NCI-H774 (cell line): ENCODE data around the gene OSBPL1A.
A peak's percentile ranks its signal among the peaks of the same experiment; 100 is the strongest.
"Not testable (repeated sequence)": the region's sequence is repeated elsewhere in the genome, so short reads cannot be mapped to it uniquely, and the experiment has no call there.

Experiments used
- DNase-seq: peaks from one replicate; lab custom pipeline; 2025; lab: John Stamatoyannopoulos, UW

OSBPL1A gene

GRCh38 chr18:24397131-24397693 lies 412 bp downstream of the OSBPL1A start:
- peak; percentile 58 for DNase-seq

DNA sequence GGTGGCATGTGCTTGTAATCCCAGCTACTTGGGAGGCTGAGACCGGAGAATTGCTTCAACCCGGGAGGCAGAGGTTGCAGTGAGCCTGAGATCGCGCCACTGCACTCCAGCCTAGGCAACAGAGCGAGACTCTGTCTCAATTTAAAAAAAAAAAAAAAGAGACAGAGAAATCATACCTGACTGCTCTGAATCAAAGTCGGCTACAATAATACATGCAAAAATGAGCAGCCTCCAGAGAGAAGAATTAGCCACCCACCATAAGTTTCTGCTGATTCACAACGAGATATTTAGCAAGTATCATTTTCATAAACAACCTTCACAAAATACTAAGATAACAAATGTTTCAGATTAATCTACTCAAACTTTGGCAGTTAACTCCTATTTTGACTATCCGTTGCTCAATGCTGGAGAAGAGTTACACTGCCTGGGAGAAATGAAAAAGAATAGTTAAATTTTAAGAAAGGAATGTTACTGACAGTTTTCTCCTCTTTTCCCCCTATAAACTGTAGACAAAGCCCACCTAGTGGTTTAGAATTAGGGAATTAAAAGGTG lies 1.5 kb downstream of the OSBPL1A start:
- DNase-seq: no peak

GRCh38 chr18:24395049-24395795 lies 2.4 kb downstream of the OSBPL1A start:
- DNase-seq: no peak

DNA sequence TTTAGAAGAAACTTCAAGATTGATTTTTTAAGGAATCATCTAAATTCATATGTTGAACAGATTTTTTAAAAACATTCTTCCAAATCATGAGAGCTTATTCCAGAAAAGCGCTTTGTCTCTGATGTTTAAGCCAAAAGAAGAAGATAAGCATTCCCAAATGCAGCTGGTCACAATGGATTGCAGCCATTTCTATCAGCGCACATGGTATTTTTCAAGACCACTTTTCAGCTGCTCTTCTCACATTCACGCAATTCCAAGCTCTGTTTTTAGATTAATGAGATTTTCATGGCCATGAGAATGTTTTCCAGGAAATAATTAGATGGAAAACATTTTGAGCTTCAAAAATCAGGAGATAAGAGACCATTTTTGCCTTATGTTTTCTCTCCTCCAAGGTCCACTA lies 8.7 kb downstream of the OSBPL1A start:
- DNase-seq: no peak

DNA sequence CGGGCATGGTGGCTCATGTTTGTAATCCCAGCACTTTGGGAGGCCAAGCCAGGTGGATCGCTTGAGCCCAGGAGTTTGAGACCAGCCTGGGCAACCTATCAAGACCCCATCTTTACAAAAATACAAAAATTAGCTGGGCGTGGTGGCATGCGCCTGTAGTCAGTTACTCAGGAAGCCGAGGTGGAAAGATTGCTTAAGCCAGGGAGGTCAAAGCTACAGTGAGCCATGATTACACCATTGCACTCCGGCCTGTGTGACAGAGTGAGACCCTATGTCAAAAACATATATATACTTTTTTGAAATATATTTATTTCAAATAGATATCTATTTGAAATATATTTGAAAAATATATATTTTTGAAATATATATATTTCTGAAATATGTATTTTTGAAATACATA lies 10.9 kb downstream of the OSBPL1A start:
- DNase-seq: no peak

DNA sequence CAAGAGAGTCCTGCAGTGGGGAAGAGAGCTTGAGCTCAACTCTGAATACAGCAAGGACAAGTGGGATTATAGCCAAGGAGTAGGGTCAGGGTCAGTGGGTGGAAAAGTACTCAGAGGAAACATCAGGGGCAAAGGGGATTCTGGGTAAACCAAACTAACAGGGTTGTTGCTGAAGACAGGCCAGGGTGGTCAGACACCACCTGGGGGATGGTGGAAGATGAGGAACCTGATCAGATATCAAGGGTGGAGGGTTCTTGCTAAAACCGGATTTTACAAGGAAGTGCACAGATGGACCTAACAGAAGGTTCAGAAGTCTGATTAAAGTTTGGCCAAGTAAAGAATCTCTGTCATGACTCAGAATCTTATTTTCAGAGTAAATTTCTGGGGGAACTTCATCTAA lies 16.5 kb downstream of the OSBPL1A start:
- no peak for DNase-seq

- no peak for DNase-seq
These were observed 17.4 kb downstream of the OSBPL1A start for GRCh38 chr18:24380163-24380747.

GRCh38 chr18:24378598-24378997 lies 19.0 kb downstream of the OSBPL1A start:
- no peak for DNase-seq

DNA sequence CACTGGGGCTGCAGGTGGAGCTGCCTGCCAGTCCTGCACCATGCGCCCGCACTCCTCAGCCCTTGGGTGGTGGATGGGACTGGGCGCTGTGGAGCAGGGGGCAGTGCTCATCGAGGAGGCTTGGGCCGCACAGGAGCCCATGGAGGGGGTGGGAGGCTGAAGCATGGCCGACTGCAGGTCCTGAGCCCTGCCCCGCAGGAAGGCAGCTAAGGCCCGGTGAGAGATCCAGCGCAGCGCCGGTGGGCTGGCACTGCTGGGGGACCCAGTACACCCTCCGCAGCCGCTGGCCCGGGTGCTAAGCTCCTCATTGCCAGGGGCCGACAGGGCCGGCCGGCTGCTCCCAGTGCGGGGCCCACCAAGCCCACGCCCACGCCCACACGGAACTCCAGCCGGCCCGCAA lies 21.1 kb downstream of the OSBPL1A start:
- not testable (repeated sequence) for DNase-seq

GRCh38 chr18:24373328-24373727 lies 24.3 kb downstream of the OSBPL1A start:
- no peak for DNase-seq

DNA sequence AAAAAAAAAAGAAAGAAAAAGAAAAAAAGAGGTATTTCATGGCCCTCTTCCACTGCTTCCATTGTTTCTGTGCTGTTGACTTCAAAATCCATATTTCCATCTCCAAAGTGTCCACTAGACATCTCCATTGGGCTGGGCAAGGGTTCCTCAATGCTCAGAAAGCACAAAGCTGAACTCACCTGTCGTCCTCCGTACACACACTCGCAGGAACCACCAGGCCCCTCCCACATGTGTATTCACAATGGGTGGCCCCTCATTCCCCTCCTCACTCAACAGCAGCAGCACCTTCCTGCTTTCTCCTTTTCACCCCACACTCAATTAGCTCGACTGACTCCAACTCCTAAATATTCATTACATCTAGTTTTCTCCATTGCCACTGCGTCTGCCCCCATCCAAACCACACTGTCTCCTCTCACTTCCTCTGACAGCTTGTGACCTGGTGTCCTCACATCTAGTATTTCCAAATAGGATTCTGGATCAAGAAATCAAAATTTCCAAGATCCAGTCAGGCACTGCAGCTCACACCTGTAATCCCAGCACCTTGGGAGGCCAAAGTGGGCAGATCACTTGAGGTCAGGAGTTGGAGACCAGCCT lies 25.2 kb downstream of the OSBPL1A start:
- DNase-seq: no peak

GRCh38 chr18:24370120-24370519 lies 27.5 kb downstream of the OSBPL1A start:
- no peak for DNase-seq

- DNase-seq: no peak
These were observed 28.2 kb downstream of the OSBPL1A start for GRCh38 chr18:24369426-24369825.

- no peak for DNase-seq
These were observed 28.9 kb downstream of the OSBPL1A start for GRCh38 chr18:24368749-24369148.

DNA sequence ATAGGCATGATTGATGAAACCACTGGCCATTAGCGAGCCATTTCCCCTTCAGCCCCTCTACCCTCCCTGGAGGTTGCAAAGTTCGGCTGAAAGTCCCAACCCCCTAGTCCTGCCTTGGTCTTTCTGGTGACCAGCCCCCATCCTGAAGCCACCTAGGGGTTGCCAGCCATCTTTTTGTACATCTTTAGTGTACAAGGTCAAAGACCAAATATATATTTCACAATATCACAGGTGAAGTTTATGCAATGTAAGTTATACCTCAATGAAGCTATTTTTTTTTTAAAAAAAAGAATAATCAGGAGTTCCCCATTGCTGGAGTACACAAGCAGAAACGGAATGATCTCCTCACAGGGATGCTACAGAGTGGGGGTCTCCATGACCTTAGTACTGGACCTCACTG lies 31.3 kb downstream of the OSBPL1A start:
- no peak for DNase-seq

GRCh38 chr18:24364177-24364576 lies 33.4 kb downstream of the OSBPL1A start:
- no peak for DNase-seq

DNA sequence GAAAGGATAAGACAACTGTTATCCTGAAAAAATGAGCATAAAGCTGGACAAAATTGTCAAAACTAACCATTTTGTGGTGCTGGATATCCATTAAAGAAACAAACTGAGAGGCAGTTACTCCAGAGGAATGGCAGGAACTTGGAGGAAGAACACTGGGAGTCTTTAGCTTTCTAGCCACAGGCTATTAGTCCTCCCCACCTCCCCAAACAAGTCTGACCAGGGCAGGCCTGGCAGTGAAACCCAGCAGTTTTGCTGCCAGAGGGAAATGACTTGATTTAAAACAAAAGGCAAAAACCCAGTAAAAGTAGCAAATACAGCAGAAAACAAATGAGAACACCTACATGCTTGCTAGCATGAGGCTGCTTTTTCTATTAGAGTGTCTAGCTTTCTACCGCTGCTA lies 34.9 kb downstream of the OSBPL1A start:
- no peak for DNase-seq

GRCh38 chr18:24359787-24360530 lies 37.7 kb downstream of the OSBPL1A start:
- DNase-seq: peak; percentile 57

DNA sequence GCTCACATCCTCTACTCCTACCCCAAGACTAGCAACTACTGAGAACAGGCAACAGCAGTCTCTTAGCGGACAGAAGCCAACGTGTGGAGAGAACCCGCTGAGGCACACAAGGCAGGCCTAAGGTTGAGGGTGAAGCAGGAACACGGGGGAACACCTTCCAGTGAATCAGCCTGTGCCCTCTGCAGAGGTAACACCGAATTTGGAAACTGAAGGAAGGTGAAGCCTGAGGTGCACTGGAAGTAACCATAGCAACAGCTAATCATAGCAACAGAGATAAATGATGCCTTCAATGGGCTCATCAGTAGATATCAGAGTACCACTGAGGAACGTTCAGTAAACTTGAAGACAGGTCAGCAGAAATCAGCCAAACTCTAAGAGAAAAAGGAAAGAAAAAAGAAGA lies 43.3 kb downstream of the OSBPL1A start:
- no peak for DNase-seq

- DNase-seq: no peak
These were observed 51.4 kb downstream of the OSBPL1A start for GRCh38 chr18:24346254-24346653.

DNA sequence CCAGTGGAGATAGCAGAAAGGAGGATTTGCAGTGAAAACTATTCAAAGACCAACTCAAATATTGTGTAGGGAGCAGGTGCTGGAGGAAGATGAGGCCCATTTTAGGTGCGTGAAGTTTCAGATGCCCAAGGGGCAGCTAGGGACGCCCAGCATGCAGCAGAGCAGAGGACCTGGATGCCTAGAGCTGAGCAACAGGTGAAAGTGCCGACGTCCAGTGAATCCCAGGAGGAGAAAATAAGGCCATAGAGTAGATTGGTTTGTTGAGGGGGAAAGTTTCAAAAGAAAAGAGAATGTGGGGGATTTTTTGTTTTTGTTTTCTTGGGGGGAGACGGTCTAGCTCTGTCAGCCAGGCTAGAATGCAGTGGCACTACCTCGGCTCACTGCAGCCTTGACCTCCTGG lies 53.1 kb downstream of the OSBPL1A start:
- DNase-seq: no peak

DNA sequence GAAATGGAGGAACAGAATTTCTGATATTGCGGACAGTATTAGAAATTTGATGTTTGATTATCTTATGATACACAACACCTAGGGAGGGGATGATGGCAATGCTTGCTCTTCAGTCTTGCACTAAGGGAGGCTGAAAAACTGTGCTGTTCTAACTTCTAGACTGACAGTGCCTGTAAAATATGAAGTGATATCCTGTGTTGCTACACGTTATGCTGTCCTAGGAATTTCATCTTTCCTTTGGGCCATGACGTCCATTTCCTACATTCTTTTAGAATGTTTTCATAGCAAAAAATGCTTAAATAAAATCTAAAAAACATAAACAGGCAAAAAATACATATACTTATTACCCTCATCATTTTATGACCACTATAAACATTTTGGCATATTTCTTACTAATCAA lies 55.3 kb downstream of the OSBPL1A start:
- DNase-seq: no peak
